CD14-positive monocyte (primary cell): ENCODE measurements around the gene GATAD2A. TPM values are rescaled to one million over a fixed set of nuclear protein-coding genes. Genes with fewer than 3 reads are reported as not detected.
A peak's percentile ranks its signal among the peaks of the same experiment; 100 is the strongest.

Experiments
- DNase-seq, 3 donors: peaks; one replicate each; pipeline ENCODE4 v3.0.0-alpha.2; 2011 to 2022
- H2AFZ ChIP-seq: 2 replicates; pipeline ENCODE4 v1.6.0; 2012; ENCODE audit warnings: mild to moderate bottlenecking, low read depth, low read length, inconsistent platforms; ENCODE audit not compliant: insufficient read depth, poor library complexity, severe bottlenecking
- H3K27ac ChIP-seq, 2 donors: 1 replicate in 1 of 2; 2 replicates in 1 of 2; pipeline ENCODE4 v1.5.1; 2012 to 2013; ENCODE audit warnings: low read length in 2 of 2, control low read depth in 1 of 2, inconsistent platforms in 1 of 2, low read depth in 1 of 2, mild to moderate bottlenecking in 1 of 2
- H3K27me3 ChIP-seq, 2 donors: one replicate each; pipeline versions ENCODE4 v1.6.0 to v1.6.1; 2011 to 2013; ENCODE audit warnings: low read length in 2 of 2; ENCODE audit not compliant: control insufficient read depth in 2 of 2, insufficient read depth in 2 of 2
- H3K36me3 ChIP-seq, 2 donors: replicated peaks in 1 of 2; 1 replicate in 1 of 2; 2 replicates in 1 of 2; pipeline versions ENCODE4 v1.5.1 to v1.6.1; 2012 to 2013; ENCODE audit warnings: low read length in 2 of 2, control low read depth in 1 of 2, inconsistent platforms in 1 of 2, mild to moderate bottlenecking in 1 of 2; ENCODE audit not compliant: insufficient read depth in 2 of 2, control insufficient read depth in 1 of 2
- H3K4me1 ChIP-seq, 2 donors: 1 replicate in 1 of 2; 2 replicates in 1 of 2; pipeline versions ENCODE4 v1.5.1 to v1.6.1; 2012 to 2013; ENCODE audit warnings: low read length in 2 of 2, control low read depth in 1 of 2, inconsistent platforms in 1 of 2, mild to moderate bottlenecking in 1 of 2, moderate library complexity in 1 of 2; ENCODE audit not compliant: insufficient read depth in 2 of 2, control insufficient read depth in 1 of 2
- H3K4me2 ChIP-seq: replicated peaks from 2 replicates; pipeline ENCODE3; 2012; ENCODE audit warnings: low read length, moderate library complexity, mild to moderate bottlenecking; ENCODE audit not compliant: poor library complexity, severe bottlenecking; ENCODE audit errors: extremely low read depth
- H3K4me3 ChIP-seq, 3 experiments: fragments of 200-600 bp in 1 of 3; sonication (generic) in 1 of 3; replicated peaks in 1 of 3; 1 replicate in 2 of 3; 2 replicates in 1 of 3; pipeline ENCODE4 v1.5.1; 2011 to 2013; ENCODE audit warnings: low read length in 3 of 3, mild to moderate bottlenecking in 3 of 3, control low read depth in 2 of 3, low read depth in 2 of 3, inconsistent platforms in 1 of 3, moderate library complexity in 1 of 3
- H3K79me2 ChIP-seq: 2 replicates; pipeline ENCODE4 v1.6.0; 2012; ENCODE audit warnings: mild to moderate bottlenecking, control low read depth, inconsistent platforms, low read length, moderate library complexity; ENCODE audit not compliant: insufficient read depth
- H3K9ac ChIP-seq: 2 replicates; pipeline ENCODE4 v1.6.0; 2017; ENCODE audit warnings: low read length, mild to moderate bottlenecking; ENCODE audit not compliant: insufficient read depth, poor library complexity, severe bottlenecking
- H3K9me3 ChIP-seq, 2 donors: replicated peaks in 1 of 2; 1 replicate in 1 of 2; 2 replicates in 1 of 2; pipeline versions ENCODE4 v1.5.1 to v1.6.1; 2012 to 2013; ENCODE audit warnings: low read length in 2 of 2, control low read depth in 1 of 2; ENCODE audit not compliant: control insufficient read depth in 1 of 2, insufficient read depth in 1 of 2
- H4K20me1 ChIP-seq: 2 replicates; pipeline ENCODE4 v1.6.0; 2012; ENCODE audit warnings: mild to moderate bottlenecking, low read length, control low read depth, moderate library complexity; ENCODE audit not compliant: insufficient read depth
- H3K27ac Mint-ChIP-seq, 7 donors: one replicate each; pipeline ENCODE4 v1.8.0; 2020; ENCODE audit warnings: mild to moderate bottlenecking in 7 of 7, mixed read lengths in 7 of 7, moderate library complexity in 6 of 7, inconsistent platforms in 2 of 7
- H3K27me3 Mint-ChIP-seq, 3 donors: one replicate each; pipeline ENCODE4 v1.8.0; 2021 to 2022; ENCODE audit warnings: low read depth in 3 of 3, mild to moderate bottlenecking in 3 of 3, mixed read lengths in 3 of 3, moderate library complexity in 3 of 3, inconsistent platforms in 1 of 3
- H3K36me3 Mint-ChIP-seq, 2 donors: one replicate each; pipeline ENCODE4 v1.8.0; 2020; ENCODE audit warnings: mixed read lengths in 2 of 2, inconsistent platforms in 1 of 2, mild to moderate bottlenecking in 1 of 2
- H3K4me1 Mint-ChIP-seq: one replicate; pipeline ENCODE4 v1.8.0; 2020; ENCODE audit warnings: mild to moderate bottlenecking, mixed read lengths
- H3K4me3 Mint-ChIP-seq, 2 donors: one replicate each; pipeline ENCODE4 v1.8.0; 2020; ENCODE audit warnings: mild to moderate bottlenecking in 2 of 2, mixed read lengths in 2 of 2, moderate library complexity in 1 of 2
- H3K9me3 Mint-ChIP-seq, 7 donors: one replicate each; pipeline ENCODE4 v1.8.0; 2020 to 2022; ENCODE audit warnings: mixed read lengths in 7 of 7, mild to moderate bottlenecking in 6 of 7, moderate library complexity in 6 of 7, inconsistent platforms in 2 of 7
- CTCF ChIP-seq: fragments of 200-600 bp; IDR thresholded peaks from one replicate; pipeline ENCODE4 v1.8.0; 2022; ENCODE audit warnings: antibody characterized with exemption, mild to moderate bottlenecking
- WGBS: methylation state at CpG from one replicate; pipeline ENCODE4 v1.1.5; 2013; ENCODE audit warnings: missing lambda C conversion rate; ENCODE audit not compliant: insufficient coverage; 5-methylcytosine and 5-hydroxymethylcytosine counted together
- intact Hi-C, 2 donors: fragments of 100-400 bp; cut with micrococcal nuclease; formaldehyde crosslinking; loops; one replicate each; pipeline versions ENCODE4 v1.15.0 to v1.15.1; 2023
- polyA plus RNA-seq, 3 donors: library from polyadenylated mRNA; depleted of rRNA in 1 of 3; unstranded in 2 of 3; stranded (reverse) in 1 of 3; fragments of 300-500 nt in 2 of 3; fragments of >200 nt in 1 of 3; fragmentation: Illumina TruSeq in 2 of 3; gene quantifications; 1 replicate in 2 of 3; 2 replicates in 1 of 3; pipeline ENCODE4 v1.2.3, GENCODE V29; 2012 to 2021

GATAD2A gene
- polyA plus RNA-seq, 3 donors, result 8.0 to 35.9 (median 8.7) TPM

DNA sequence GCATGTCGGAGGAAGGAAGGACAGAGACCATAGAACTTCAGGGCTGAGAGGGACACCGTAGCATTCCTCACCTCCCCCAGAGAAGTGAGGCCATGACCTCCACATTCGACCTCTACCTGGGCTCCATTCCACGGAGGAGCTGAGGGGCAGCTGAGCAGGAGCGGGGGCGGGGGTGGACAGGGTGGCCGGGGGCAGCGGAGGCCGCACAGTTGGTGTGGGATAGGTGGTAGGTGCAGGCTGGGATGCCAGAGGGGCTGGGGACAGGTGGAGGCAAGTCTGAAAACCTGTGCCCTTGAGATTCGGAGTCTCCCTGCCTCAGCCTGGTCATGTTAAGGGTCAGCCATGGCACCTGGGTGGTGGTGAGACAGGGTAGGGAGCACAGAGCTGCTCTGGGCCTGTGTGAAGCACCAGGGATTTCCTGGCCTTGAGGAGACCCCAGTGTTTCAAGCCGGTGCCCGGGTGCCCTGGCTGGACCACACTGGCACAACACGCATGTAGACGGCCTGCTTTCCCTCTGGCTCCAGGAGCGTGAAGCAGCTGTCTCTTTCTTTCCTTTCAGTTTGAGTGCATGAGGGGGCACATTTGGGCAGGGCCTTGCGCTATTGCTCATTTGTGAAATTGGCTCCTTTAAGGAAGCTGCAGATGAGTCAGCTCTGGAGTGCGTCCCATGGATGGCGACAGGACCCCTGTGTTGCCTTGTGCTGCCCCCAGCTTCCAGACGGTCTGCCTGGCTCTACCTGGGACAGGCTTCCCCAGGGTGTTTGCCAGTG is 58.1 kb downstream of the GATAD2A start:
- peaks cover 60% of the 10 kb centered on the region for H3K4me1 Mint-ChIP-seq
- no peak overlapping the region for H3K4me3 Mint-ChIP-seq
- TF ChIP-seq CTCF, result no peak
- peak overlapping the region; percentile 22 to 98 for H3K27ac ChIP-seq
- H3K9me3 Mint-ChIP-seq, result peaks cover 27 to 32% (median 30%) of the 10 kb centered on the region in 7 donors
- H3K27me3 Mint-ChIP-seq, result no peaks in the 10 kb centered on the region
- no peak overlapping the region for H3K4me2 ChIP-seq
- H4K20me1 ChIP-seq, result peaks cover 9% of the 10 kb centered on the region
- H3K9me3 ChIP-seq, result peaks cover 21 to 33% of the 10 kb centered on the region in 2 donors
- peak; percentile 54 to 76 (median 65) for DNase-seq
- H3K36me3 ChIP-seq, result peaks cover 18 to 43% of the 10 kb centered on the region in 2 donors
- H3K36me3 Mint-ChIP-seq, result peaks cover 47 to 59% of the 10 kb centered on the region in 2 donors
- no peak overlapping the region for H2AFZ ChIP-seq
- H3K4me1 ChIP-seq, result peaks cover 55% of the 10 kb centered on the region in 2 donors
- H3K4me3 ChIP-seq, result no peak overlapping the region
- H3K9ac ChIP-seq, result peak overlapping the region; percentile 22
- H3K27me3 ChIP-seq, result no peaks in the 10 kb centered on the region
- intact Hi-C loops, result loop anchor here in 1 of 2 donors (2.0 kb wide), 1 partner anchor 57 kb away; no protein-coding TSS in a partner anchor
- H3K79me2 ChIP-seq, result peaks cover 79% of the 10 kb centered on the region
- WGBS, result 43% methylated on average over 13 of the region's 19 CpGs
- peak overlapping the region; percentile 19 to 93 (median 71) for H3K27ac Mint-ChIP-seq

GRCh38 chr19:19464339-19465098 is 59.0 kb downstream of the GATAD2A start:
- Histone ChIP-seq H4K20me1 (peaks cover 9% of the 10 kb centered on the region), H3K36me3 (peaks cover 18 to 46% of the 10 kb centered on the region in 2 donors), H2AFZ (no peak overlapping the region), H3K4me3 (no peak overlapping the region), H3K4me1 (peaks cover 45 to 46% of the 10 kb centered on the region in 2 donors), H3K79me2 (peaks cover 83% of the 10 kb centered on the region), H3K27me3 (no peaks in the 10 kb centered on the region), H3K27ac (peak overlapping the region; percentile 22 to 98), H3K4me2 (no peak overlapping the region), H3K9me3 (peaks cover 31 to 41% of the 10 kb centered on the region in 2 donors), H3K9ac (no peak overlapping the region)
- intact Hi-C loops, result no loop called here
- no peak overlapping the region for H3K4me3 Mint-ChIP-seq
- peaks cover 53 to 59% of the 10 kb centered on the region in 2 donors for H3K36me3 Mint-ChIP-seq
- no peak for DNase-seq
- no peak for TF ChIP-seq CTCF
- H3K27ac Mint-ChIP-seq, result peak overlapping the region; percentile 45 to 93 (median 58)
- peaks cover 31 to 39% (median 37%) of the 10 kb centered on the region in 7 donors for H3K9me3 Mint-ChIP-seq
- 100% methylated on average over 11 of the region's 13 CpGs for WGBS
- H3K27me3 Mint-ChIP-seq, result no peaks in the 10 kb centered on the region
- peaks cover 50% of the 10 kb centered on the region for H3K4me1 Mint-ChIP-seq
